ENCODE measurements around the gene RYR2. TPM values are rescaled to one million over a fixed set of nuclear protein-coding genes. Genes with fewer than 3 reads are reported as not detected.

RYR2 gene
- total RNA-seq, 2 experiments from 2014 or later = 0.08 to 0.13 TPM

DNA sequence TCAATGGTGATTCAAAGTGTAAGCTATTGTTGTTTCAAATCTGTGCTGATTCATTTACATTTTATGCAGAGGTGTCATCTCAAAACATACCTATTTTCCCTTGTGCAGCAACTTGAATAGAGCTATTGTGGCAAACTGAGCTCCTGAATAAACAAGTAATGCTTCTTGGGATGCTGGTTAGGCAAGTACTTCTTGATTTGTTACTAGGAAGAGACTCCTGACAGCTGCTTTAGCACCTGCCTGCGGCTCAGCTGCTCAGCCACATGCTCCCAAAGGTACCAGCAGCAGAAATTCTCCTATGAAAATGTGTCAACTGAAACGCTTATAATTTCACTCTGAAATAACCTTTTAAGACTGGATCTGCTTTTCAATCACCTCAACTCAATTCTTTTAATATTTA lies 352.3 kb downstream of the RYR2 start:
- CTCF ChIA-PET = no interaction called here
- POLR2A ChIA-PET = no interaction called here

DNA sequence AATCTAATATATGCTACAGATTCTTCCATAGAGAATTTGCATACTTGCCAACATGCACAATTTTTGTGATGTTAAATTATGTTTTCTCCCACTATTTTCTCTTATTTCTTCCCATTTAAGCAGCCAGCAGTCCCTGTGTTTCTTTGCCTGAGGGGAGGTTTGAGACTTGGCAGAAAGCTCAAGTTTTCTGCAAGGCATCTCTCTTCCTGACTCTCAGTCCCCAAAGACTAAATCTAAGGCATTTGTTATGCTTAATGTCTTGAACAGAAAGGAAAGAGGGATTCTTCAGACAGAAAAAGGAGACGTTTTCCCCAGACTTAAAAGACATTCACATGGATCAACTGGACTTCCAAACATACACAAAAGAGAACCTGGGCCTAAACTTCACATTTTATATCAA lies 354.4 kb downstream of the RYR2 start:
- POLR2A ChIA-PET = no interaction called here
- CTCF ChIA-PET = no interaction called here

DNA sequence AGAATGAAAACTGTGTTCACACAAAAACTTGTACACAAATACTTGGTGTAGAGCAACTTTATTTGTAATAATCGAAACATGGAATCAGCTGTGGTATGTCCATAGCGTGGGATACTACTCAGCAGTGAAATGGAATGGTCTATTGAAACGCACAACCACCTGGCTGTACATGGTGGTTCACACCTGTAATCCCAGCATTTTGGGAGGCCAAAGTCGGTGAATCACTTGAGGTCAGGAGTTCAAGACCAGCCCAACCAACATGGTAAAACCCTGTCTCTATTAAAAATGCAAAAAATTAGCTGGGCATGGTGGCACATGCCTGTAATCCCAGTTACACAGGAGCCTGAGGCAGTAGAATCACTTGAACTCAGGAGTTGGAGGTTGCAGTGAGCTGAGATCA lies 356.8 kb downstream of the RYR2 start:
- ChIA-PET CTCF (no interaction called here), POLR2A (no interaction called here)

DNA sequence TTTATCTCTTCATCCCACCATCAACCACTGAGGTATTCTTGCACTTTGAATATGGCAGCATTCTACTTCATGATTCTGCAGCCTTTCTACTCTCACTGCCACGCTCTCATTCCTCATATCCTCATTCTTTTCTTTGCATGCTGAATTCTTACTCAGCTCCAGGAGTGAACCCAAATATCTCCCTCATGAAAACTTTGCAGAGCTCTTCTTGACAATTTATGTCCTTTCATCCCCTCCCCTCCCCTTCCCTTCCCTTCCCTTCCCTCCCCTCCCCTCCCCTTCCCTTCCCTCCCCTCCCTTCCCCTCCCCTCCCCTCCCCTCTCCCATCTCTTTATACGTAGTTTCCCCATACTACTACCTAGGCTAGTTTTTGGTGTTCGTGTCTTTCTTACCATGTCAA lies 363.9 kb downstream of the RYR2 start:
- CTCF ChIA-PET = no interaction called here
- POLR2A ChIA-PET = no interaction called here

DNA sequence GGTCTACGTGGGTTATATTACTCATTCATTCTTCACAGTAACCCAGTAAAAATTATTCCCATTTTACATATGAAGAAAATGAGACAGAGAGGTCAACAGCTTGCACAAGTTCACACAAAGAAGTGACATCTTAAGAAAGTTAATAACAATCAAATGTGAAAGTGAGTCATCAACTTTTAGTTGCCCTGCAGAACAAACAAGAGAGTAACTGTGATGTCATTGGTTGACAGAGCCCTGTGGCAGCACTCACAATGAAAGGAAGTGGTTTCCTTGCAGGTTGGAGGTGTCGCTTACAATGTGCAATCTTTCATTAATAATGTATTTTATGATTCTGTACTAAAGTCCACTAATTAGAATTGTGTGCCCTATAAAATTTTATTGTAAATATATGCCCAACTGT lies 369.6 kb downstream of the RYR2 start:
- CTCF ChIA-PET = interaction anchor here (0.9 kb wide), 1 partner anchor 25 kb away, joined by 3 read pairs; no protein-coding TSS in a partner anchor
- POLR2A ChIA-PET = no interaction called here

DNA sequence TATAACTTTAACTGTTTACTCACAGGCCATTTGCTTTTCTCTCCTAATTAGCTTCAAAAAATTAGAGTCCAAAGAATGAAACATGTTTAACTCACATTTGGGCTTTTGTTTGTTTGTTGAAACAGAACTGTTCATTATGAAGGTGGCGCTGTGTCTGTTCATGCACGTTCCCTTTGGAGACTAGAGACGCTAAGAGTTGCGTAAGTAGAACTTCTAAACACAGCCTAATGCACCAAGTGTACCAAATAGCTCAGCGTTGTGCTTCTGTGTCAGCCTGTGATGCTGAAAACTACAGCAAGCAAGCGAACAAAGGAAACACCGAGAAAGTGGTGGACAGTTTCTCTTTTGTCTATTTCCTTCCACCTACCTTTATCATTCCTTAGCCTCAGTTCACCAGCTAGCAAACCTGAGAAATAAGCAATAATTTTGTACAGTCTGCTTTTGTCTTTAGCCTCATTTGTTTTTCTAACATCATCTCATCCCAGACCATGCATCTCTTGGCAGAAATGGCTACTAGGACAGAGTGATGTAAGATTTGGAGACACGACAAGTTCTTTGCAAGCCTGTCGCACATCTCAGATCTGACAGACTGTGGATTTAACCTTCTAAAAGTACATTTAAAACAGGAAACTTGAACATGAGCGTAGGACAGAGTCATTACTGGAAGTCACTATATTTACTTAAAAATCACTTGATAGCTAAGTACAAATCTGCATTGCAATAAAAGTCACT lies 375.1 kb downstream of the RYR2 start:
- ChIA-PET CTCF (no interaction called here), POLR2A (no interaction called here)

DNA sequence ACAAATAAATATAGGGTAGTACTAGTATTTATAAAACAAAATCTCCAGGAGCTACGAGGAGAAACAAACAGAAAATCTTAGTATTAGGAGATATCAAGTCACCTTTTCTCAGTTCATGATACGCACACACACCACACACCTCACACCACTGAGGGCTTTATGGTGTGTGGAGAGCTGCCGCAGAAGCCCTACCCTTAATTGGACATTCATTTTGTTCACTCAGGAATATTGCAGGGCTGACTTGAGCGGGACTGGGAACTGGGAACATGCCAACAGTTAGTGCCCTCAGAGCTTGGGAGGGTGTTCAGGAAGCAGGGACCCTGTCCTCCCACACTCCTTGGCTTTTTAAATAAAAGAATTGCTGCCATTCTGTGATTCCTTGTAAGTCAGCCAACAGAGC lies 386.8 kb downstream of the RYR2 start:
- ChIA-PET CTCF (no interaction called here), POLR2A (no interaction called here)

DNA sequence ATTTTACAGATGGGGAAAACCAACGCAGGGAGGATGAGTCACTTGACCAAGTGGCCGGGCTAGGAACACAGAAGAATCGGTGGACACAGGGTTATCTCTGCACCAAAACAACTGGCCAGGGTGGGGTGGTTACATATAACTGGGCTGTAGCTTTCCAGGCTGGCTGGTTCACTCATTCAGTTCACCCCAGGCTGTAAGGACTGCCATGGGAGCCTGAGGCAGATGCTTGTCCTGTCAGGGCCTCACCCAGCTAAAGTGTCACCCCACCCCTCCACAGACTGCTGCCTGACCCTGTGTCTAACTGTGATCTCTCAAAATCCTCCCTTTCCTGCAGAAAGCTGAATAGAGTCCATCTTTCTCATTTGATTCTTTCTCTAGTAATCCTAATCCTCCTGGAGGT lies 387.3 kb downstream of the RYR2 start:
- ChIA-PET CTCF (no interaction called here), POLR2A (no interaction called here)

DNA sequence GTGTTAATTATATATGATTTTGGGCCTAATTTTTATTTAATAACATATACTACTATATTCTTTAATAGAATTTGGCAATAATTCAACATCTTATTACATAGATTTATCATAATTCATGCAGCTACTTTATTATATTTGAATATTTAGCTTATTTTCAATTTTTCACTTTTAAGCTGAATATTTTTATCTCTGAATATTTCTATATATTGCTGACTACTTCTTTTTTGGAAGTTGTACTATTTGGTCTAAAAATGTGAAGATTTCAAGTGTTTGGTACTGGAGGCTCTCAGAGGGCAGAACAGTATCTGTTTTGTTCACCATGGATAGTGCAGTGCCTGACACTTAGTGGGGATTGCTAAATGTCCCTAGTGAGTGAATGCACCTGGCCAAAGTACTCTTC lies 389.5 kb downstream of the RYR2 start:
- POLR2A ChIA-PET = no interaction called here
- CTCF ChIA-PET = no interaction called here

DNA sequence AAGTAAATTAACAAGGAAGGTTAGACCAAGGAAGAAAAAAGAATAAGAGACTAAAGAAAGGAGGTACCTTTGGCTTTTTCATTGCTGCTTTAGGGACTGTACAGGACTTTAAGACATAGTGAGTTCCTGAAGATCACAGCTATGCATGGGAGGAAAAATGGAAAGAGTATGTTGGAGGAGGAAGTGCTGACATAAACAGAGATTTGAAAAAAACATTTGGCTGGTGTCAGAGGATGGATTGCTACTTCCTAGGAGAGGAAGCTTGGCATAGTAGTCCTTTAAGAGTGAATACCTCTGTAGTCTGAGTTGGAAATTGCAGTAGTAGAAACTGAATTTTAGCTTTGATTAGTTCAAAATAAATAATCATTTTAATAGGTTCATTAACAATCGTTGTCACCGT lies 398.4 kb downstream of the RYR2 start:
- ChIA-PET CTCF (no interaction called here), POLR2A (no interaction called here)

DNA sequence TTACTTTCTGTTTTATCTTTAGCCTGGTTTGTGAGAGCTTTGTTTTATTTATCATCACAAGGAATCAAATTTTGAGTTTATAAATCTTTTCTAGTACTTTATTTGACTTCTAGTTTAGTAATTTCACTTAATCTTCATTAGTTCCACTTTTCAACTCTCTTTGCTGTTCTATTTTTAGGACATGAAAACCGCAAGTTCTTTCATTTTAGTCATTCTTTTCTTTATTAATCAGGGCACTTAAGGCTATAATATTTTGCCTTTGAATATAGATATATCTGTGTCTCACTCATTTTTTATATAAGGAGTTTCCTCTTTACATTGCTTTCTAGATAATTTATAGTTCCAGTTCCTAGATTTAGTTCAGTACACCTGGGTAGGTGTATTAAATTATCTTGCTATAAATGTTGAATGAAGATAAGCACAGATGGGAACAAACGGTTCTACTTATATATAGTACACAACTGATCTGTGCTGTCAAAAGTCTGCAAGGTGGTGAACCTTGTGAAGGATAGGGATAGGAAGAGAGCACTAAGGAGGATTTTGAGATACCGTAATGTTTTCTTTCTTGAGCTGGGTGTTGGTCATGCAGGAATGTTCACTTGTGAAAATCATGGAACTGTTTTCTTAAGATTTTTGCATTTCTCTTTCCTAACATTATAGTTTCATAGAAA lies 402.3 kb downstream of the RYR2 start:
- POLR2A ChIA-PET = no interaction called here
- CTCF ChIA-PET = no interaction called here

DNA sequence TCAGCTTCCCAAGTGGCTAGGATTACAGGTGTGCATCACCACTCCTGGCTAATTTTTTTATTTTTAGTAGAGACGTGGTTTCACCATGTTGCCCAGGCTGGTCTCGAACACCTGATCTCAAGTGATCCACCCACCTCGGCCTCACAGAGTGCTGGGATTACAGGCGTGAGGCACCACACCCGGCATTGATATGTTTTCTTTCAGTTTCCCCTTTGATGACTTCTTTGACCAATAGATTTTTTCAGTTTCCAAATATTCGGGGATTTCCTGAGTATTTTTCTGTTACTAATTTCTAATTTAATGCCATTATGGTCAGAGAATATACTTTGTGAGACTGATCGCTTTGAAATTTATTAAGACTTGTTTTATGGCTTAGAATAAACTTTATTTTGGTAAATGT lies 406.1 kb downstream of the RYR2 start:
- CTCF ChIA-PET = no interaction called here
- POLR2A ChIA-PET = no interaction called here

DNA sequence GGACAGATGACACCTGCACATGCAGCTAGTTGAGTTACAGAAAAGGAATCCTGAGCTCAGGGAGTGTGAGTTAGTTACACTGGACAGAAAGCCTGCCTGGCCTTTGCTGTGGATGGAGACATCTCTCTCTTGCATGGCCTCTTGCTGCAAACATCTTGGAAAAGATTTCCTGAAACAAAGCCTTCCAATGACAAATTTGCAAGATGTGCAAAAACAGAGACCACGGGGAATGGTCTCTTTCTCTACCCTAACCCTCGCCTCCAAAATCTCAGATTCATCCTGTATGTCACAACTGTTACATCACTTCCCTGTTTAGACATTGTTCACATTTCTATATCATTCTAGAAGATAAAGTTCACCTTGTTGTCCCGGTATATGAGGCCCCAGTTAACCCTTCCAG lies 415.6 kb downstream of the RYR2 start:
- ChIA-PET CTCF (no interaction called here), POLR2A (no interaction called here)

DNA sequence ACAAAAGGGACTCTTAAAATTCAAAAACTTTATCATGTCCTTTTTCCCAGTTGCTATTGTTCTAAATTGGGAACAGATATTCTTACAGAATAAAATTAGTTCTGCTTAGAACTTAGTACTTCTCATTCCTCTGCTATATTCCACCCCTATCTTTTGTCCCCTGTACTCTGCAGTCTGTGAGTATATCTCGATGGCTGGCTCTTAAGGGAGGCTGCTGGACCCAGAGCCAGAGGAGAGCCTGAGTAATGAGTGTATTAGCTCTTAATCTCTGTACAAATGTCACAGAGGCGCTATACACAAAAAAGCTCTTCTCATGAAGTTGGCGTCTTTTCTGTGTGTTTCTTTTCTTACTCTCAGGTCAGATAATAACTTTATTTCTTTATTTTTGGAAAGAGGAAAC lies 425.3 kb downstream of the RYR2 start:
- ChIA-PET CTCF (no interaction called here), POLR2A (no interaction called here)

DNA sequence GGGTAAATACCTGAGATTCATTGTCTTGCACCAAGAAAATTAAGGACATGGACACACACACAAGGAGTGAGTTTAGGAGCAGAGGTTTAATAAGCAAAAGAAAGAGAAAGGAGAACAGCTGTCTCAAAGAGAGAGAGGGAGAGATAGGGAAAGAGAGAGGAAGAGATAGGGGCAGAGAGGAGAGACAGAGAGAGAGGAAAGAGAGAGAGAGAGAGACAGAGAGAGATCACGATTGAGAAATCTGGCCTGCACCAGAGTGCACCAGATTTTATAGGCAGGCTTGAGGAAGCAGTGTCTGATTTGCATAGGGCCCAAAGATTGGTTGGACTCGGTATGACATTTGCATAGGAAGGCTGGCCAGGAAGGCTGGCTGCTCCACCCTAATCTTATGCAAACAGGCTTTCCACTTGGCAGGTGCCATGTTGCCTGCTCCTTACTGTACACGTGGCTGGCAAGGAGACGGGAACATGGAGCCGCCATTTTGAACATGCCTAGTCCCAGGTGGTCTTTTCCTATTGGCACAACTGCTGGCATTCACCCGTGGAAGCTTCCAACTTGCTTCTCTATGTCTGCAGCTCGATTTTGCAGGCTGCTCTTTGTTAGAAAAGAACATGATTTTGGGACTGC lies 428.8 kb downstream of the RYR2 start:
- ChIA-PET CTCF (no interaction called here), POLR2A (no interaction called here)

DNA sequence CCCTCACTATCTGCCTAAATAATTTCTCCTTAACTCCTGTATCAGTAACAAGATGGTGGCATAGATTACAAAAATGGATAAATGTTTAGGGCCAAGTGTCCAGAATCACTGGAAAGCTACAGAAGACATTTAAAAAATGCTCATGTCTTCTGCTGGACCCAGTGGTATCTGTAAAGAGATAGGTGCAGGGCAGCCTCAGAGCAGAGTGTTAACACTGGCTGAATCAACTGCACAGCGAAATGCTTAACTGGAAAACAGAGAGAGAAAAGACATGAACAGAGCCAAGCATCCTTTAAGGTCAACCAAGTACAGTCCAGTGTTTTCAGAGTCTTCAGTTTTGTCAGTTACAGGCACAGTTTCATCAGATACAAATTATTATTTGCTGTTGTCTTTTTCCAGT lies 429.4 kb downstream of the RYR2 start:
- ChIA-PET CTCF (no interaction called here), POLR2A (no interaction called here)

DNA sequence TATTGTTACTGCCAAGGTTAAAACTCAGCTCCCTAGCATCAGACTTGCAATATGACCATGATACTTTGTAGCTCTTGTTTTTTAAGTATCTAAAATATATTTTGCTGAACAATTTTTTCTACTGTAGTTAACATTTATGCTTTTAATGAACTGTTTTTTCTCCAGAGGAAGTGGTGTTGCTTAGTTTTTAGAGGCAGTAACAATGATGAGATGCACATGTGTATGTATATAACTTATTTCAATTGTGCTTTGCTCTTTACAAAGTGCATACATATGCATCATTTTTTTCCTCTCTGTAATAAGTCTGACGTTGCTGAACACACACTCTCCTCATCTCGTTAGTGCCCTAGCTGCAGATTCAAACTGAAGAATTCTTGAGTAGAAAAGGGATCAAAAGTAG lies 430.0 kb downstream of the RYR2 start:
- ChIA-PET POLR2A (no interaction called here), CTCF (no interaction called here)

DNA sequence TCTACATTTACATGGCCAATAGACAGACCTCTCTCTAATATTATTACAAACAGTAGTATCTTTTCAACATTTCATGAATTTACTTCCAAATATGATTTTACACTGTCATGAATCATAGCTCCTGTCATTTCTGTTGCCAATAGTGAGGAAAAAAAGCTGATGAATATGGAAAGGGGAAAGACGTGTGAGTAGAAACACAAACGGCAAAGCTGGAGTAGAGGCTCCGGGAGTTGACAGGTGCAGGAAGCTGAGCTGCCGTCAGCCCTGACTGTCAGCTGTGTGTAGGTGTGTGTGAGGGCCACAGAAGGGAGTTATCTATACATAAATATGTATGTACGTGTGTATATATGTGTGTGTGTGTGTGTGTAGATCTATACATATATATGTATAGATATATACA lies 431.9 kb downstream of the RYR2 start:
- CTCF ChIA-PET = no interaction called here
- POLR2A ChIA-PET = no interaction called here

DNA sequence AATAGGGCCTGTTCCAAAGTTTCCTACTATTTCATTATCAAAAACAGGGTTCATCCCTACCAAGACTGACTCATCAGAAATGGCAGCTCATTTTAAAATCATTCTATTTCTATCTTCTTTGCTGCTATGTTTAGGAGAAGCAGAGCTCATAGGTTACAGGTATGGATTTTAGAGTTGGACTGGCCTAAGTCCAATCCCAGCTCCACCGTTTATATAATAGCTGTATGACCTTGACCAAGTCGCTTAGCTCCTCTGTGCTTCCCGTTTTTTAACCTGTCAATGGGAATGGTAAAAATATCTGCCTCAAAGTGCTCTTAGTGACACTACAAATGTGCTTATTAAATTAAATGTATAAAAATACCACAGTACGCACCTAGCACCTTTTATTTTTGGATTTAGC lies 436.1 kb downstream of the RYR2 start:
- ChIA-PET POLR2A (no interaction called here), CTCF (interaction anchor here (0.6 kb wide), 1 partner anchor 1923 kb away, joined by 3 read pairs; no protein-coding TSS in a partner anchor)

DNA sequence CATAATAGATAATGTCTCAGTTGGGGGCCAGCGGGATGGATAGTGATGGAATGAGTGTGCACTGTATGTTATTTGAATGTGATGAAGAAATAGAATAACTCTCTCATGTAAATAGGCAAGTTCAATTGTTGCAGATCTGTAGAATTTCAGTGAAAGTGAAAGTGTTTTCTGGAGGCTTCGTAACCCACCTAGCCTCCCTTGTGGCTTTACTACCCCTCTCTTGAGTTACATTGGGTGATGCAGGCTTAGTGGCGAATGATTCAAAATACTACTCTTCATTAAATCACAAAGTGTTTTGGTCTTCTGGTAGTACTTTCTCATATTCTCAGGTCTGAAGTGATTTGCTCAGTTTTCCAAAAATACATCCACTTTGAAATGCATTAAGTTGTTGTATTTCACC lies 436.9 kb downstream of the RYR2 start:
- ChIA-PET POLR2A (no interaction called here), CTCF (no interaction called here)

DNA sequence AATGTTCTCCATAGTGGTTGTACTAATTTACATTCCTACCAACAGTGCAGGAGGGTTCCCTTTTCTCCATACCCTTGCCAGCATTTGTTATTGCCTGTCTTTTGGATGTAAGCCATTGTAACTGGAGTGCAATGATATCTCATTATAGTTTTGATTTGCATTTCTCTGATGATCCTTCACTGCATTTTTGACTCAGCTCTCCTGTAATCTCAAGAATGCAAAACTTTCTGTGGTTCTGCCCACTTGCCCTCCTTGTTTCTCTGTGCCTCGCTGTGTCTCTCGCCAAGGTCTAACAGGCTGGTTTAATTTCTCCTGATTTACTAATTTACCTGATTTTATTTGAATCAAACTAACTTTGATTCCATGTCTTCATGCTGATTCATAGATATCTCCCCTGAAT lies 440.8 kb downstream of the RYR2 start:
- ChIA-PET POLR2A (no interaction called here), CTCF (no interaction called here)

DNA sequence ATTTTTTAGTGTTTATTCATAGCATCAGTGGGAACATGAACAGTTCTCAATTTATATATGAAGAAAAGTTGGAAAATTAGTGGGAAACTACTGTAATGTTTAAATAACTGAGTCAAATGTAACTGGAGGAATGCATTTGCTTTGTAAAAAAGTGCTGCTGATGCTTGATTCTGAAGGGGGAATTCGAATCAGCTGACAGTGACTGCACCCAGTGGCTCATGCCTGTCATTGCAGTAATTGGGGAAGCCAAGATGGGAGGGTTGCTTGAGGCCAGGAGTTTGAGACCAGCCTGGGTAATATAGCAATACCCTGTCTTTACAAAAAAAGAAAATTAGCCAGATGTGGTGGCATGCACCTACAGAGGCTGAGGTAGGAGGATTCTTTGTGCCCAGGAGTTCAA lies 450.4 kb downstream of the RYR2 start:
- POLR2A ChIA-PET = no interaction called here
- CTCF ChIA-PET = no interaction called here
